Measurements from ENCODE around the gene ZNF366. TPM values are rescaled to one million over a fixed set of nuclear protein-coding genes. Genes with fewer than 3 reads are reported as not detected.

ZNF366 gene
- total RNA-seq, 1 experiment from 2014 or later, result not detected

GRCh38 chr5:72530196-72530595 lies 23.0 kb upstream of the ZNF366 start:
- Histone ChIP-seq H3K79me2 (ENCODE audit: insufficient read depth, low read length) (no peaks in the 10 kb centered on the region), H3K9me3 (ENCODE audit: control insufficient read depth in 1 of 2, insufficient read depth in 1 of 2, low read depth in 1 of 2, low read length in 2 of 2) (no peaks in the 10 kb centered on the region), H3K27ac (ENCODE audit: low read depth, low read length) (no peak overlapping the region), H4K20me1 (ENCODE audit: insufficient read depth) (no peaks in the 10 kb centered on the region; the same call in 1 of the 2 replicates), H3K27me3 (ENCODE audit: insufficient read depth, low read length) (no peaks in the 10 kb centered on the region), H3K9ac (ENCODE audit: low read length) (no peak overlapping the region), H3K36me3 (ENCODE audit: control insufficient read depth in 1 of 2, insufficient read depth in 2 of 2, low read length in 2 of 2) (no peaks in the 10 kb centered on the region), H2AFZ (ENCODE audit: low read depth, low read length, poor library complexity, severe bottlenecking) (no peak overlapping the region), H3K4me2 (ENCODE audit: low read length) (no peak overlapping the region), H3K4me3 (replicated peaks in 1 of 2; ENCODE audit: low read depth in 1 of 2, low read length in 2 of 2) (no peak overlapping the region), H3K4me1 (ENCODE audit: control insufficient read depth in 1 of 2, insufficient read depth in 2 of 2, low read length in 2 of 2) (no peaks in the 10 kb centered on the region), H3K9me2 (ENCODE audit: insufficient read depth) (no peaks in the 10 kb centered on the region)
- POLR2A ChIA-PET, result no interaction called here
- ATAC-seq (no peak), DNase-seq (ENCODE audit: low read depth, low spot score) (no peak)
- CTCF ChIA-PET, result no interaction called here
- RAD21 ChIA-PET (ENCODE audit: low non-redundant PET in 1 of 2, low total read pairs in 2 of 2, uncharacterized antibody in 2 of 2, unreplicated experiment in 2 of 2), result no interaction called here
- intact Hi-C loops (cut with micrococcal nuclease), result no loop called here
- no TSS peak for BruUV-seq (replicated peaks)
- TF ChIP-seq REST (IDR thresholded peaks at IDR 0.05; ENCODE audit: low read depth) (no peak), CEBPB (IDR thresholded peaks at IDR 0.05; ENCODE audit: low read depth) (no peak), ZFX (IDR thresholded peaks at IDR 0.05) (no peak), MAX (IDR thresholded peaks at IDR 0.05) (no peak), EZH2phosphoT487 (IDR thresholded peaks at IDR 0.05; ENCODE audit: borderline replicate concordance) (no peak), YY1 (IDR thresholded peaks at IDR 0.05; ENCODE audit: extremely low read depth, insufficient replicate concordance, low read depth, low read length) (no peak), JUND (IDR thresholded peaks at IDR 0.05) (no peak), EZH2 (IDR thresholded peaks at IDR 0.05) (no peak)
